GM19468 (cell line): ENCODE measurements around the gene NFASC.

Experiments used
- ATAC-seq: cut with Tn5 transposase; IDR thresholded peaks from one replicate; pipeline ENCODE4 v1.9.1; 2021; ENCODE audit warnings: mild to moderate bottlenecking, moderate library complexity, moderate number of reproducible peaks; ENCODE audit not compliant: unreplicated experiment; ENCODE audit errors: extremely low read depth

NFASC gene

GRCh38 chr1:205053296-205053695 is 182.6 kb downstream of the NFASC start:
- ATAC-seq: no peak

- no peak for ATAC-seq
Observed at GRCh38 chr1:205054013-205054412, 183.4 kb downstream of the NFASC start.

GRCh38 chr1:205056188-205056611 is 185.5 kb downstream of the NFASC start:
- no peak for ATAC-seq

- ATAC-seq: no peak
Observed at GRCh38 chr1:205056956-205057568, 186.4 kb downstream of the NFASC start.

- no peak for ATAC-seq
Observed at GRCh38 chr1:205057808-205058575, 187.3 kb downstream of the NFASC start.

- no peak for ATAC-seq
Observed at GRCh38 chr1:205058853-205059252, 188.2 kb downstream of the NFASC start.

- ATAC-seq: no peak
Observed at GRCh38 chr1:205059660-205060059, 189.0 kb downstream of the NFASC start.

GRCh38 chr1:205060746-205061145 is 190.1 kb downstream of the NFASC start:
- ATAC-seq: no peak

- ATAC-seq: no peak
Observed at GRCh38 chr1:205061227-205061626, 190.6 kb downstream of the NFASC start.

GRCh38 chr1:205061665-205062069 is 191.0 kb downstream of the NFASC start:
- no peak for ATAC-seq

GRCh38 chr1:205062319-205062718 is 191.7 kb downstream of the NFASC start:
- no peak for ATAC-seq

- no peak for ATAC-seq
Observed at GRCh38 chr1:205062895-205063294, 192.2 kb downstream of the NFASC start.

GRCh38 chr1:205064301-205064700 is 193.6 kb downstream of the NFASC start:
- no peak for ATAC-seq

- no peak for ATAC-seq
Observed at GRCh38 chr1:205064741-205065316, 194.2 kb downstream of the NFASC start.

- no peak for ATAC-seq
Observed at GRCh38 chr1:205065666-205066065, 195.0 kb downstream of the NFASC start.

GRCh38 chr1:205066141-205066818 is 195.6 kb downstream of the NFASC start:
- ATAC-seq: no peak

- no peak for ATAC-seq
Observed at GRCh38 chr1:205067031-205067430, 196.4 kb downstream of the NFASC start.

- ATAC-seq: no peak
Observed at GRCh38 chr1:205068001-205068400, 197.3 kb downstream of the NFASC start.

GRCh38 chr1:205068457-205069040 is 197.9 kb downstream of the NFASC start:
- no peak for ATAC-seq

GRCh38 chr1:205069371-205070125 is 198.9 kb downstream of the NFASC start:
- ATAC-seq: no peak
